SK-N-SH (cell line): ENCODE measurements around the gene ST6GALNAC1.

Experiments used
- EP300 ChIP-seq, 2 experiments: IDR thresholded peaks; 2 replicates each; pipeline versions ENCODE4 v1.4.0 to v1.6.1; 2012; ENCODE audit warnings: borderline replicate concordance in 1 of 2, low read depth in 1 of 2, low read length in 1 of 2
- JUND ChIP-seq: IDR thresholded peaks from 2 replicates; pipeline ENCODE4 v1.4.0; 2012
- RFX5 ChIP-seq: IDR thresholded peaks from 2 replicates; pipeline ENCODE4 v1.6.1; 2012; ENCODE audit warnings: mild to moderate bottlenecking, improper control_type of control experiment, low read length
- TF ChIP-seq, protein P1 (sequence below): IDR thresholded peaks from 2 replicates; pipeline ENCODE4 v1.4.0; 2012; ENCODE audit warnings: low read depth, borderline replicate concordance
- TF ChIP-seq, protein P2 (sequence below): fragments of 150-350 bp; IDR thresholded peaks from 2 replicates; pipeline ENCODE4 v1.6.1; 2017; ENCODE audit warnings: antibody characterized with exemption, low read length, low read depth, borderline replicate concordance

GRCh38 chr17:76682296-76682695 is 38.7 kb upstream of the ST6GALNAC1 start:
- TF ChIP-seq, protein P1, sequence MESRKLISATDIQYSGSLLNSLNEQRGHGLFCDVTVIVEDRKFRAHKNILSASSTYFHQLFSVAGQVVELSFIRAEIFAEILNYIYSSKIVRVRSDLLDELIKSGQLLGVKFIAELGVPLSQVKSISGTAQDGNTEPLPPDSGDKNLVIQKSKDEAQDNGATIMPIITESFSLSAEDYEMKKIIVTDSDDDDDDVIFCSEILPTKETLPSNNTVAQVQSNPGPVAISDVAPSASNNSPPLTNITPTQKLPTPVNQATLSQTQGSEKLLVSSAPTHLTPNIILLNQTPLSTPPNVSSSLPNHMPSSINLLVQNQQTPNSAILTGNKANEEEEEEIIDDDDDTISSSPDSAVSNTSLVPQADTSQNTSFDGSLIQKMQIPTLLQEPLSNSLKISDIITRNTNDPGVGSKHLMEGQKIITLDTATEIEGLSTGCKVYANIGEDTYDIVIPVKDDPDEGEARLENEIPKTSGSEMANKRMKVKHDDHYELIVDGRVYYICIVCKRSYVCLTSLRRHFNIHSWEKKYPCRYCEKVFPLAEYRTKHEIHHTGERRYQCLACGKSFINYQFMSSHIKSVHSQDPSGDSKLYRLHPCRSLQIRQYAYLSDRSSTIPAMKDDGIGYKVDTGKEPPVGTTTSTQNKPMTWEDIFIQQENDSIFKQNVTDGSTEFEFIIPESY, result no peak
- TF ChIP-seq EP300 (IDR thresholded peaks at IDR 0.05; ENCODE audit: borderline replicate concordance in 1 of 2, low read depth in 1 of 2, low read length in 1 of 2) (no peak), JUND (no peak), RFX5 (no peak)
- TF ChIP-seq, protein P2, sequence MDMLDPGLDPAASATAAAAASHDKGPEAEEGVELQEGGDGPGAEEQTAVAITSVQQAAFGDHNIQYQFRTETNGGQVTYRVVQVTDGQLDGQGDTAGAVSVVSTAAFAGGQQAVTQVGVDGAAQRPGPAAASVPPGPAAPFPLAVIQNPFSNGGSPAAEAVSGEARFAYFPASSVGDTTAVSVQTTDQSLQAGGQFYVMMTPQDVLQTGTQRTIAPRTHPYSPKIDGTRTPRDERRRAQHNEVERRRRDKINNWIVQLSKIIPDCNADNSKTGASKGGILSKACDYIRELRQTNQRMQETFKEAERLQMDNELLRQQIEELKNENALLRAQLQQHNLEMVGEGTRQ, result no peak
